Adrenal gland (tissue), 12 donors: ENCODE measurements around the gene NEDD8. TPM values are rescaled to one million over a fixed set of nuclear protein-coding genes. Genes with fewer than 3 reads are reported as not detected.

Experiments
- DNase-seq, 7 donors: peaks; one replicate each; pipeline ENCODE4 v3.0.0-alpha.2; 2019 to 2020
- H3K27ac ChIP-seq, 5 donors: fragments of 200-600 bp; sonication (generic) in 4 of 5; 1 replicate in 3 of 5; 2 replicates in 2 of 5; pipeline versions ENCODE4 v1.5.1 to v1.8.0; 2016 to 2020; ENCODE audit warnings: mild to moderate bottlenecking in 1 of 5
- H3K27me3 ChIP-seq: fragments of 200-600 bp; 2 replicates; pipeline ENCODE4 v1.8.0; 2021
- H3K36me3 ChIP-seq, 2 donors: fragments of 200-600 bp; replicated peaks in 1 of 2; 1 replicate in 1 of 2; 2 replicates in 1 of 2; pipeline versions ENCODE4 v1.5.1 to v1.8.0; 2018 to 2022
- H3K4me1 ChIP-seq, 2 donors: fragments of 200-600 bp; replicated peaks in 1 of 2; 1 replicate in 1 of 2; 2 replicates in 1 of 2; pipeline versions ENCODE4 v1.5.1 to v1.8.0; 2018 to 2021
- H3K4me3 ChIP-seq, 4 donors: fragments of 200-600 bp; sonication (generic) in 3 of 4; one replicate each; pipeline ENCODE4 v1.5.1; 2016 to 2018
- H3K9me3 ChIP-seq, 3 donors: fragments of 200-600 bp; sonication (generic) in 1 of 3; replicated peaks in 1 of 3; 1 replicate in 2 of 3; 2 replicates in 1 of 3; pipeline versions ENCODE4 v1.5.1 to v1.8.0; 2016 to 2021
- CTCF ChIP-seq, 6 experiments: fragments of 450-650 bp in 4 of 6; fragments of 200-600 bp in 2 of 6; sonication (generic) in 1 of 6; IDR thresholded peaks; 1 replicate in 5 of 6; 2 replicates in 1 of 6; pipeline versions ENCODE4 v1.5.1 to v1.8.0; 2016 to 2021; ENCODE audit warnings: antibody characterized with exemption in 6 of 6, mild to moderate bottlenecking in 2 of 6, moderate library complexity in 1 of 6
- POLR2A ChIP-seq, 2 donors: fragments of 450-650 bp; IDR thresholded peaks; one replicate each; pipeline ENCODE4 v1.6.1; 2017; ENCODE audit warnings: antibody characterized with exemption in 2 of 2, mild to moderate bottlenecking in 2 of 2, moderate library complexity in 1 of 2
- WGBS, 4 donors: extraction: QIAGEN DNeasy Blood & Tissue Kit in 2 of 4; methylation state at CpG; one replicate each; pipeline versions ENCODE4 v1.1.5 to v1.1.7; 2013 to 2017; 5-methylcytosine and 5-hydroxymethylcytosine counted together
- intact Hi-C, 2 donors: fragments of 100-400 bp; cut with DNase I; formaldehyde crosslinking; loops; one replicate each; pipeline versions ENCODE4 v1.14.1 to v1.15.0; 2022 to 2023
- polyA plus RNA-seq, 3 donors: library from polyadenylated mRNA; stranded (reverse); fragments of 200-250 nt in 2 of 3; fragments of 350-450 nt in 1 of 3; fragmentation: Illumina TruSeq in 1 of 3; extraction: RNeasy Lipid Tissue Mini Kit (QIAGEN cat#74804) in 1 of 3; gene quantifications; one replicate each; pipeline ENCODE4 v1.2.3, GENCODE V29; 2013 to 2014
- total RNA-seq, 9 donors: library from RNA; depleted of rRNA in 4 of 9; stranded (reverse); fragments of >200 nt in 4 of 9; fragments of 120-200 nt in 1 of 9; fragmentation: NEBNext Ultra II Directional in 1 of 9; extraction: Animal tissue kit (Norgen Biotek cat#: 25700) in 1 of 9; gene quantifications; one replicate each; pipeline versions ENCODE4 v1.1.0 to v1.2.4, GENCODE V29; 2013 to 2023
- donor health status: healthy with polysubstance abuse.
- donor health status: Bipolar disorder and iron deficiency.
- donor health status: DM: yes; HTN: yes; CAD: no.
- donor health status: DM: no; HTN: no; CAD: no.
- donor health status: DM: no; HTN: no; CAD: no.
- donor health status: DM: yes; HTN: yes; CAD: no.

NEDD8 gene
- total and polyA plus RNA-seq, 12 donors, result 136 to 454 (median 216) TPM

DNA sequence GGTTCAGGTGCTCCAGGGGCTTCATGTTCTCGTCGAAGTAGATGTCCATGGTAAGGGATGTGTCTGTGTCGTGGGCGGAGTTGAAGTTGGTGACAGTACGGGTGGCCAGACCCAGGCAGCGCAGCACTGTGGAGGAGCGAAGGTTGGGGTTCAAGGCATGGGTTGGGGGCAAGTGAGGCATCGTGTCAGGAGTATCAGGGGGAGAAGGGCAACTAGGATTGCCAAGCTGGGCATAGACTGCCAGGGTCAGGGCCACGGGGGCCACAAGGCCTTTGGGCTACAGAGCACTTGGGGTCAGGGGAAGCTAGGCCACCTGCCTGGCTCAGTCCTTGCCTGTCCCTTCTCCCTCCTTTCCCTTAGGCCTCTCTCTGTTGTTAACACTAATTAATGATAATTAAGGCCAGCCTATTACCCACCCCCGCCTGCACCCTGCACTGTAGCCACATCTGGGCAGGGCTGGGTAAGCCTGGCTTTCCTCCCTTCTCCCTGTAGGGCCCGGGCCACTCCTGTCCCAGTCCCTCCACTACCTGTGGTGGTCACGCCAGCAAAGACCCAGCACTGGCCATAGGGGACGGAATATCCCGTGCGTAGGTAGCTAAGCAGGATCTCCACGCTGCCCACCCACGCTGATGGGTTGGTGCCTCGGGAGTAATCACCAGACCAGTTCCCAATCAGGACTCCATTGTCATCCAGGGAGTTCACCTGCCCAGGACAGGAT, 26.5 kb upstream of the NEDD8 start:
- Histone ChIP-seq H3K27me3 (no peaks in the 10 kb centered on the region), H3K9me3 (no peaks in the 10 kb centered on the region), H3K4me1 (no peaks in the 10 kb centered on the region), H3K27ac (peak overlapping the region in 1 of 5 donors; percentile 68), H3K4me3 (no peak overlapping the region), H3K36me3 (no peaks in the 10 kb centered on the region)
- DNase-seq, result no peak
- TF ChIP-seq POLR2A (IDR thresholded peaks at IDR 0.05), result no peak
- no peak for TF ChIP-seq CTCF (IDR thresholded peaks at IDR 0.05)
- intact Hi-C loops, result no loop called here
- WGBS, 4 donors, result 88 to 92% (median 90%) methylated on average over 11 to 18 of the region's 18 CpGs

DNA sequence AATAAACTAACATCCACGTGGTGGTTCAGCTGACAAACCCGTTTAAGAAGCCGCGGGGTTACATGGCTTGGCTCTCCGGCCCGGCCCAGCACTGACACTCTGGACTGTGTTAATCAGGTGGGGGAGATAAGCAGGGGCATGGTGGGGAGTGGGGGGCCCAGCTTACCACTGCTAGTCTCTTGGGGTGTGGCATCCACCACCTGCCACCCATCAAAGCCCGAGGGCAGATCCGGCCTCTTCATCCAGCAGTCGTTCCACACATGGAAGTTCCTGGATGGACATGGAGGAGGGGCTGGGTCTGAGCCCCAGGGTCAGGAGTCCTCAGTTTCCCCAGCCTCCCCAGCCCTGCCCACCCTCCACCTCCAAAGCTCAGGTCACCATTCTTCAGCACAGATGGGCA, 26.0 kb upstream of the NEDD8 start:
- Histone ChIP-seq H3K4me3 (no peak overlapping the region), H3K9me3 (no peaks in the 10 kb centered on the region), H3K4me1 (no peaks in the 10 kb centered on the region), H3K27ac (peak overlapping the region in 1 of 5 donors; percentile 68), H3K27me3 (no peaks in the 10 kb centered on the region), H3K36me3 (no peaks in the 10 kb centered on the region)
- intact Hi-C loops, result no loop called here
- TF ChIP-seq CTCF (IDR thresholded peaks at IDR 0.05), result no peak
- no peak for TF ChIP-seq POLR2A (IDR thresholded peaks at IDR 0.05)
- WGBS, 4 donors, result 88 to 91% (median 90%) methylated on average over 6 to 9 of the region's 9 CpGs
- DNase-seq, result no peak

GRCh38 chr14:24256960-24257359, 24.8 kb upstream of the NEDD8 start:
- no peaks in the 10 kb centered on the region for H3K9me3 ChIP-seq
- H3K4me3 ChIP-seq, result no peak overlapping the region
- 68 to 77% (median 73%) methylated on average over 3 to 4 of the region's 4 CpGs for WGBS, 4 donors
- no peaks in the 10 kb centered on the region for H3K27me3 ChIP-seq
- intact Hi-C loops, result no loop called here
- peak overlapping the region in 1 of 5 donors; percentile 2 for H3K27ac ChIP-seq
- H3K36me3 ChIP-seq, result no peaks in the 10 kb centered on the region
- H3K4me1 ChIP-seq, result no peaks in the 10 kb centered on the region
- no peak for DNase-seq
- TF ChIP-seq CTCF (IDR thresholded peaks at IDR 0.05), result no peak
- no peak for TF ChIP-seq POLR2A (IDR thresholded peaks at IDR 0.05)

DNA sequence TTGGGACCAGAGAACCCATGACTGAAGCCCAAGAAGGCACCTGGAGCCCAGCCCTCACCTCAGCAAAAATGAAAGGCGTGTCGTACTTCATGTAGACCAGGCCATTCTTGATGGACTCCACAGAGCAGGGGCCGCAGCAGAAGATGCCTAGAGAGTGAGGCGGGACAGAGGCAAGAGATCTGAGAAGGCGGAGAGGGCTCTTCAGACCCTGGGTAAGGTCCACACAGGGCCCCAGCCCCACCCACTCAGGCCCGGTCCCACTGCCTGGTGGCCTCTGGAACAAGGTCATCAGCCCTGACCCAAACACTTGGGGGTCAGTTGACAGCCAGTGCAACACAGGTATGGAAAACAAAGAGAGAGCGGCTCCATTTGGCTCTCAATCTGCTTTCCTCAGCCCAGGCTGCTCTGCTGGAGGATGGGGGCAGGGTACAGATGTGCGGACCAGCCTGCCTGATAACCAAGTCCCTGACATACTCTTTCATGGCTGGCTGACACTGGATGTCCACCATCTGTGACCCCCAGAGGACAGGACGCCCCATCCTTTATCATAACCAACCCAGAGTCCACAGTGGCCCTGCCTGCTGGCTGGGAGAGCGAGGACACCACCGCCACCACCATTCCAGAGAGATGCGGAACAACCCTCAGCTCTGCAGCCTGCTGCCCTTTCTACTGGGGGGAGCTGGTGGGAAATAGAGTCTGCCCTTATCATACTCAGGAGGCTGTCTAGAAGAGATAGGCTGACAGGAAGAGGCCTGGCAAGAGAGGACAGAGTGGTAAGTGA, 24.0 kb upstream of the NEDD8 start:
- DNase-seq, result no peak
- 93 to 97% (median 95%) methylated on average over 9 to 12 of the region's 12 CpGs for WGBS, 4 donors

More for the DNA sequence above, 24.0 kb upstream of the NEDD8 start:
- H3K27ac ChIP-seq, result no peak overlapping the region
- no peaks in the 10 kb centered on the region for H3K4me1 ChIP-seq
- TF ChIP-seq CTCF (IDR thresholded peaks at IDR 0.05) (no peak), POLR2A (IDR thresholded peaks at IDR 0.05) (no peak)
- intact Hi-C loops, result no loop called here
- no peaks in the 10 kb centered on the region for H3K36me3 ChIP-seq
- H3K27me3 ChIP-seq, result no peaks in the 10 kb centered on the region
- no peaks in the 10 kb centered on the region for H3K9me3 ChIP-seq
- no peak overlapping the region for H3K4me3 ChIP-seq
